ENCODE measurements around the gene ZSWIM4.

Gene ZSWIM4

DNA sequence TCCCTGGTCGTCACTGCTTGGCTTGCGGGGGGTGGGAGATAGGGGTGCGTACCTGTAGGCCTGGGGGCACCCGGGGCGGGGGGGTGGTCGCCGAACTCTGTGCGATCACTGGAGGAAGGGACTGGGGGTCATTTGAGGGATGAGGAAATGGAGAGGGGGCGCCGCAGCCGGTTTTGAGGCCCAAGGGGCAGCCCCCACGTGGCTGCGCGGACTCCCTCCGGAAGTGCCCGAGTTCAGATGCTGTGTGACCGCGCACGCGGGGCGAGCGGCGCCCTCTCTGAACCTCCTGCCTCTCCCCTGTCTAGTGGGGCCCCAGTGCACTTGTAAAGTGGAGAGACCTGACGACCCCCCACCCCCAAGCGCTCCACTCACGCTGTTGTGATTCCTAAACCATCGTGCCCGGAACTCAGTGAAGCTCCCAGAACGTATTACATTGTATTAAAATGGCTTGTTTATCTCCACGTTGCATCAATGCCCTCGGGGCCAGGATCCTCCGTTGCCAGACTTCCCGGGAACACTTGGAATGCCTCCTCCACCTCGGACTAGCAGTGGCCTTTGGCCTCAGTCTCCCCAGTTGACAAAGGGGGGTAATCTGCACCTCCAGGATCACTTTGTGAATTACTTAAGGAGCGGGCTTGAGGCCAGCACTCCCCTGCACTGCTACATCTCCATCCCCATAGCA lies 78.7 kb downstream of the ZSWIM4 start:
- TF ChIP-seq ZFP3 (CRISPR knock-in tag; IDR thresholded peaks at IDR 0.05) (no peak), OSR1 (CRISPR knock-in tag; IDR thresholded peaks at IDR 0.05) (no peak), ZC3H10 (CRISPR knock-in tag; IDR thresholded peaks at IDR 0.05) (no peak), PPARA (CRISPR knock-in tag; IDR thresholded peaks at IDR 0.05; ENCODE audit: borderline replicate concordance) (no peak), TCF4 (CRISPR knock-in tag; IDR thresholded peaks at IDR 0.05; ENCODE audit: borderline replicate concordance) (no peak), GLIS3 (CRISPR knock-in tag; IDR thresholded peaks at IDR 0.05) (no peak), ZFP30 (CRISPR knock-in tag; IDR thresholded peaks at IDR 0.05) (no peak), ZNF8 (CRISPR knock-in tag; IDR thresholded peaks at IDR 0.05) (no peak), ISL1 (CRISPR knock-in tag; IDR thresholded peaks at IDR 0.05) (no peak), ZNF70 (CRISPR knock-in tag; IDR thresholded peaks at IDR 0.05) (no peak), ESRRG (CRISPR knock-in tag; IDR thresholded peaks at IDR 0.05) (no peak)
- TF ChIP-seq, protein P1, sequence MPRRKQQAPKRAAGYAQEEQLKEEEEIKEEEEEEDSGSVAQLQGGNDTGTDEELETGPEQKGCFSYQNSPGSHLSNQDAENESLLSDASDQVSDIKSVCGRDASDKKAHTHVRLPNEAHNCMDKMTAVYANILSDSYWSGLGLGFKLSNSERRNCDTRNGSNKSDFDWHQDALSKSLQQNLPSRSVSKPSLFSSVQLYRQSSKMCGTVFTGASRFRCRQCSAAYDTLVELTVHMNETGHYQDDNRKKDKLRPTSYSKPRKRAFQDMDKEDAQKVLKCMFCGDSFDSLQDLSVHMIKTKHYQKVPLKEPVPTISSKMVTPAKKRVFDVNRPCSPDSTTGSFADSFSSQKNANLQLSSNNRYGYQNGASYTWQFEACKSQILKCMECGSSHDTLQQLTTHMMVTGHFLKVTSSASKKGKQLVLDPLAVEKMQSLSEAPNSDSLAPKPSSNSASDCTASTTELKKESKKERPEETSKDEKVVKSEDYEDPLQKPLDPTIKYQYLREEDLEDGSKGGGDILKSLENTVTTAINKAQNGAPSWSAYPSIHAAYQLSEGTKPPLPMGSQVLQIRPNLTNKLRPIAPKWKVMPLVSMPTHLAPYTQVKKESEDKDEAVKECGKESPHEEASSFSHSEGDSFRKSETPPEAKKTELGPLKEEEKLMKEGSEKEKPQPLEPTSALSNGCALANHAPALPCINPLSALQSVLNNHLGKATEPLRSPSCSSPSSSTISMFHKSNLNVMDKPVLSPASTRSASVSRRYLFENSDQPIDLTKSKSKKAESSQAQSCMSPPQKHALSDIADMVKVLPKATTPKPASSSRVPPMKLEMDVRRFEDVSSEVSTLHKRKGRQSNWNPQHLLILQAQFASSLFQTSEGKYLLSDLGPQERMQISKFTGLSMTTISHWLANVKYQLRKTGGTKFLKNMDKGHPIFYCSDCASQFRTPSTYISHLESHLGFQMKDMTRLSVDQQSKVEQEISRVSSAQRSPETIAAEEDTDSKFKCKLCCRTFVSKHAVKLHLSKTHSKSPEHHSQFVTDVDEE (CRISPR knock-in tag; IDR thresholded peaks at IDR 0.05) = no peak
- TF ChIP-seq, protein P2, sequence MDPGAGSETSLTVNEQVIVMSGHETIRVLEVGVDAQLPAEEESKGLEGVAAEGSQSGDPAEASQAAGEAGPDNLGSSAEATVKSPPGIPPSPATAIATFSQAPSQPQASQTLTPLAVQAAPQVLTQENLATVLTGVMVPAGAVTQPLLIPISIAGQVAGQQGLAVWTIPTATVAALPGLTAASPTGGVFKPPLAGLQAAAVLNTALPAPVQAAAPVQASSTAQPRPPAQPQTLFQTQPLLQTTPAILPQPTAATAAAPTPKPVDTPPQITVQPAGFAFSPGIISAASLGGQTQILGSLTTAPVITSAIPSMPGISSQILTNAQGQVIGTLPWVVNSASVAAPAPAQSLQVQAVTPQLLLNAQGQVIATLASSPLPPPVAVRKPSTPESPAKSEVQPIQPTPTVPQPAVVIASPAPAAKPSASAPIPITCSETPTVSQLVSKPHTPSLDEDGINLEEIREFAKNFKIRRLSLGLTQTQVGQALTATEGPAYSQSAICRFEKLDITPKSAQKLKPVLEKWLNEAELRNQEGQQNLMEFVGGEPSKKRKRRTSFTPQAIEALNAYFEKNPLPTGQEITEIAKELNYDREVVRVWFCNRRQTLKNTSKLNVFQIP (CRISPR knock-in tag; IDR thresholded peaks at IDR 0.05; ENCODE audit: borderline replicate concordance, low read depth) = no peak
- TF ChIP-seq, protein P3, sequence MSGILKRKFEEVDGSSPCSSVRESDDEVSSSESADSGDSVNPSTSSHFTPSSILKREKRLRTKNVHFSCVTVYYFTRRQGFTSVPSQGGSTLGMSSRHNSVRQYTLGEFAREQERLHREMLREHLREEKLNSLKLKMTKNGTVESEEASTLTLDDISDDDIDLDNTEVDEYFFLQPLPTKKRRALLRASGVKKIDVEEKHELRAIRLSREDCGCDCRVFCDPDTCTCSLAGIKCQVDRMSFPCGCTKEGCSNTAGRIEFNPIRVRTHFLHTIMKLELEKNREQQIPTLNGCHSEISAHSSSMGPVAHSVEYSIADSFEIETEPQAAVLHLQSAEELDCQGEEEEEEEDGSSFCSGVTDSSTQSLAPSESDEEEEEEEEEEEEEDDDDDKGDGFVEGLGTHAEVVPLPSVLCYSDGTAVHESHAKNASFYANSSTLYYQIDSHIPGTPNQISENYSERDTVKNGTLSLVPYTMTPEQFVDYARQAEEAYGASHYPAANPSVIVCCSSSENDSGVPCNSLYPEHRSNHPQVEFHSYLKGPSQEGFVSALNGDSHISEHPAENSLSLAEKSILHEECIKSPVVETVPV (CRISPR knock-in tag; IDR thresholded peaks at IDR 0.05) = no peak
- TF ChIP-seq, protein P4, sequence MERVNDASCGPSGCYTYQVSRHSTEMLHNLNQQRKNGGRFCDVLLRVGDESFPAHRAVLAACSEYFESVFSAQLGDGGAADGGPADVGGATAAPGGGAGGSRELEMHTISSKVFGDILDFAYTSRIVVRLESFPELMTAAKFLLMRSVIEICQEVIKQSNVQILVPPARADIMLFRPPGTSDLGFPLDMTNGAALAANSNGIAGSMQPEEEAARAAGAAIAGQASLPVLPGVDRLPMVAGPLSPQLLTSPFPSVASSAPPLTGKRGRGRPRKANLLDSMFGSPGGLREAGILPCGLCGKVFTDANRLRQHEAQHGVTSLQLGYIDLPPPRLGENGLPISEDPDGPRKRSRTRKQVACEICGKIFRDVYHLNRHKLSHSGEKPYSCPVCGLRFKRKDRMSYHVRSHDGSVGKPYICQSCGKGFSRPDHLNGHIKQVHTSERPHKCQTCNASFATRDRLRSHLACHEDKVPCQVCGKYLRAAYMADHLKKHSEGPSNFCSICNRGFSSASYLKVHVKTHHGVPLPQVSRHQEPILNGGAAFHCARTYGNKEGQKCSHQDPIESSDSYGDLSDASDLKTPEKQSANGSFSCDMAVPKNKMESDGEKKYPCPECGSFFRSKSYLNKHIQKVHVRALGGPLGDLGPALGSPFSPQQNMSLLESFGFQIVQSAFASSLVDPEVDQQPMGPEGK (CRISPR knock-in tag; IDR thresholded peaks at IDR 0.05; ENCODE audit: borderline replicate concordance) = no peak
- no peak for ATAC-seq

DNA sequence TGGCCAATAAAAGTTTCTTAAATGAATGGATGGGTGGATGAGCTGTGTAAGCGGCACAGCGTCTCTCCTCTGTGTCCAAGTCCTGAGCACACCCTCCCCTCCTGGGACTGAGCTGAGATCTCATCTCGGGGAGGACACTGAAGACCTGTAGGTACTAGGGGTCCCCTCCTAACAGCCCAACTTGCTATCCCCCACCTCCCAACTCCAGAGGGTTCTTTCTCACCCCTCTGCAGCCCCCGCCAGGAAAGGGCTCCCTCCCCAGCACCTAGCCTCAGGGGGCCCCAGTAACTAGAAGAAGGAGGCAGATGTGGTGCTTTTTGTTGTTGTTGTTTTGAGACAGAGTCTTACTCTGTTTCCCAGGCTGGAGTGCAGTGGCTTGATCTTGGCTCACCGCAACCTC lies 80.6 kb downstream of the ZSWIM4 start:
- no peak for ATAC-seq
- TF ChIP-seq PPARA (CRISPR knock-in tag; IDR thresholded peaks at IDR 0.05; ENCODE audit: borderline replicate concordance) = no peak
- no peak for TF ChIP-seq ESRRG (CRISPR knock-in tag; IDR thresholded peaks at IDR 0.05)
- TF ChIP-seq ZNF565 (CRISPR knock-in tag; conservative IDR thresholded peaks at IDR 0.05; ENCODE audit: low read depth) = no peak
- TF ChIP-seq TOX (CRISPR knock-in tag; IDR thresholded peaks at IDR 0.05; ENCODE audit: borderline replicate concordance) = no peak
- TF ChIP-seq, protein P3 (CRISPR knock-in tag; IDR thresholded peaks at IDR 0.05) = no peak
- no peak for TF ChIP-seq ZNF8 (CRISPR knock-in tag; IDR thresholded peaks at IDR 0.05)
- no peak for TF ChIP-seq ISL1 (CRISPR knock-in tag; IDR thresholded peaks at IDR 0.05)
- no peak for TF ChIP-seq RARB (CRISPR knock-in tag; IDR thresholded peaks at IDR 0.05)
- no peak for TF ChIP-seq OSR1 (CRISPR knock-in tag; IDR thresholded peaks at IDR 0.05)
- TF ChIP-seq GLIS3 (CRISPR knock-in tag; IDR thresholded peaks at IDR 0.05) = no peak

DNA sequence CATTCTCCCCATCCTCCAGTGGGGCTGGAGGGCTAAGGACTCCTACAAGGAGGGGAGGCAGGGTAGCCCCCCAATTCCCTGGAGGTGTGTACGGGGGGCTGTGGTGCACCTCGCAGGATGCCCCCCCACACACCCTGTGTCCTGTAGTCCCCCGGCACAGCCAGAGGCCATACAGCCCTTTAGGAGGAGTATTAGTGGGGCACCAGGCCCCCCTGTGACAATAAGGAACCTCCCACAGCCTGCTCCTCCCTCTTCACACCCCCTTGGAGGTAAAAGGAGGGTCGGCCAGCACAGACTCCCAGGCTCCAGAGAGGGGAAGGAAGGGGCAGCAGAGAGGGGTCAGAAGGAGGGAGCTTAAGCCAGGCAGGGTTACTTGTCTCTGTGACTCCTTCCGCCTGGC lies 81.6 kb downstream of the ZSWIM4 start, which contains the start of gene NANOS3:
TSS of gene NANOS3 (plus strand) at position 301 of the 400 bp plus-strand sequence. CDS start 115 bp downstream, outside the sequence.
- no peak for ATAC-seq
- TF ChIP-seq ZNF8 (CRISPR knock-in tag; IDR thresholded peaks at IDR 0.05) = no peak
- TF ChIP-seq, protein P3 (CRISPR knock-in tag; IDR thresholded peaks at IDR 0.05) = no peak
- no peak for TF ChIP-seq PPARA (CRISPR knock-in tag; IDR thresholded peaks at IDR 0.05; ENCODE audit: borderline replicate concordance)
- TF ChIP-seq, protein P2 (CRISPR knock-in tag; IDR thresholded peaks at IDR 0.05; ENCODE audit: borderline replicate concordance, low read depth) = no peak
- no peak for TF ChIP-seq BACH2 (CRISPR knock-in tag; IDR thresholded peaks at IDR 0.05; ENCODE audit: borderline replicate concordance)
- TF ChIP-seq ESRRG (CRISPR knock-in tag; IDR thresholded peaks at IDR 0.05) = no peak
- TF ChIP-seq, protein P4 (CRISPR knock-in tag; IDR thresholded peaks at IDR 0.05; ENCODE audit: borderline replicate concordance) = no peak
- no peak for TF ChIP-seq SNAI2 (CRISPR knock-in tag; IDR thresholded peaks at IDR 0.05)
- TF ChIP-seq ISL1 (CRISPR knock-in tag; IDR thresholded peaks at IDR 0.05) = no peak

Measured in SK-N-SH treated with all-trans-retinoic acid at 6 μM for 48 hours (cell line).